HuH-7 (cell line): ENCODE results near the gene MYOF.
"Not testable (repeated sequence)": the region's sequence is repeated elsewhere in the genome, so short reads cannot be mapped to it uniquely, and the experiment has no call there.

Source experiments
- DNase-seq: peaks from one replicate; pipeline ENCODE4 v3.0.0; 2011; ENCODE audit warnings: low spot score

Gene MYOF

GRCh38 chr10:93344691-93345090 lies 137.4 kb downstream of the MYOF start:
- DNase-seq = no peak

- no peak for DNase-seq
Measured at GRCh38 chr10:93342921-93343320, 139.2 kb downstream of the MYOF start.

- no peak for DNase-seq
Measured at GRCh38 chr10:93342366-93342765, 139.8 kb downstream of the MYOF start.

GRCh38 chr10:93337309-93337721 lies 144.8 kb downstream of the MYOF start:
- DNase-seq = no peak

GRCh38 chr10:93336678-93337077 lies 145.5 kb downstream of the MYOF start:
- DNase-seq = no peak

- no peak for DNase-seq
Measured at GRCh38 chr10:93336110-93336509, 146.0 kb downstream of the MYOF start.

GRCh38 chr10:93334901-93335327 lies 147.2 kb downstream of the MYOF start:
- no peak for DNase-seq

GRCh38 chr10:93334181-93334580 lies 148.0 kb downstream of the MYOF start:
- DNase-seq = no peak

GRCh38 chr10:93333278-93333978 lies 148.7 kb downstream of the MYOF start:
- no peak for DNase-seq

- no peak for DNase-seq
Measured at GRCh38 chr10:93330824-93331223, 151.3 kb downstream of the MYOF start.

- no peak for DNase-seq
Measured at GRCh38 chr10:93319896-93320295, 162.2 kb downstream of the MYOF start.

- DNase-seq = no peak
Measured at GRCh38 chr10:93319096-93319495, 163.0 kb downstream of the MYOF start.

- no peak for DNase-seq
Measured at GRCh38 chr10:93315246-93315645, 166.9 kb downstream of the MYOF start.

- not testable (repeated sequence) for DNase-seq
Measured at GRCh38 chr10:93314656-93315055, 167.5 kb downstream of the MYOF start.

- no peak for DNase-seq
Measured at GRCh38 chr10:93313798-93314197, 168.3 kb downstream of the MYOF start.

- no peak for DNase-seq
Measured at GRCh38 chr10:93309062-93309461, 173.1 kb downstream of the MYOF start.

- DNase-seq = no peak
Measured at GRCh38 chr10:93305122-93305521, 177.0 kb downstream of the MYOF start.

- no peak for DNase-seq
Measured at GRCh38 chr10:93300981-93301380, 181.2 kb downstream of the MYOF start.

- DNase-seq = no peak
Measured at GRCh38 chr10:93300288-93300917, 181.7 kb downstream of the MYOF start.

GRCh38 chr10:93299606-93300287 lies 182.4 kb downstream of the MYOF start:
- no peak for DNase-seq

- DNase-seq = no peak
Measured at GRCh38 chr10:93299195-93299594, 182.9 kb downstream of the MYOF start.

GRCh38 chr10:93296151-93296550 lies 186.0 kb downstream of the MYOF start:
- no peak for DNase-seq

GRCh38 chr10:93293999-93294398 lies 188.1 kb downstream of the MYOF start:
- DNase-seq = no peak
